ENCODE data around the gene SMTNL2.
"Not testable (repeated sequence)": the region's sequence is repeated elsewhere in the genome, so short reads cannot be mapped to it uniquely, and the experiment has no call there.

Gene SMTNL2

GRCh38 chr17:4559966-4560365, 24.4 kb upstream of the SMTNL2 start:
- DNase-seq (ENCODE audit: low read depth in 1 of 2, low spot score in 1 of 2), result no peak

- no peak for DNase-seq (ENCODE audit: low read depth in 1 of 2, low spot score in 1 of 2)
Observed at GRCh38 chr17:4560421-4560820, 23.9 kb upstream of the SMTNL2 start, which contains the start of gene GGT6. GGT6 (minus strand) TSS chr17:4560577; CDS start chr17:4560521, 56 bp downstream.

- DNase-seq (ENCODE audit: low read depth in 1 of 2, low spot score in 1 of 2), result no peak
Observed at GRCh38 chr17:4560837-4561256, 23.5 kb upstream of the SMTNL2 start.

- DNase-seq (ENCODE audit: low read depth in 1 of 2, low spot score in 1 of 2), result no peak
Observed at GRCh38 chr17:4562015-4562969, 22.0 kb upstream of the SMTNL2 start.

GRCh38 chr17:4565209-4566141, 18.9 kb upstream of the SMTNL2 start:
- no peak for DNase-seq (ENCODE audit: low read depth in 1 of 2, low spot score in 1 of 2)

- no peak for DNase-seq (ENCODE audit: low read depth in 1 of 2, low spot score in 1 of 2)
Observed at GRCh38 chr17:4566785-4567184, 17.5 kb upstream of the SMTNL2 start.

- DNase-seq (ENCODE audit: low read depth in 1 of 2, low spot score in 1 of 2), result no peak
Observed at GRCh38 chr17:4569591-4569990, 14.7 kb upstream of the SMTNL2 start.

- DNase-seq (ENCODE audit: low read depth in 1 of 2, low spot score in 1 of 2), result no peak
Observed at GRCh38 chr17:4572131-4572530, 12.2 kb upstream of the SMTNL2 start.

GRCh38 chr17:4573115-4573514, 11.2 kb upstream of the SMTNL2 start:
- DNase-seq (ENCODE audit: low read depth in 1 of 2, low spot score in 1 of 2), result no peak

GRCh38 chr17:4573669-4574068, 10.7 kb upstream of the SMTNL2 start:
- DNase-seq (ENCODE audit: low read depth in 1 of 2, low spot score in 1 of 2), result peak in 1 of 2 donors; percentile 51

- DNase-seq (ENCODE audit: low read depth in 1 of 2, low spot score in 1 of 2), result no peak
Observed at GRCh38 chr17:4574448-4575045, 9.8 kb upstream of the SMTNL2 start.

- DNase-seq (ENCODE audit: low read depth in 1 of 2, low spot score in 1 of 2), result no peak
Observed at GRCh38 chr17:4576161-4576558, 8.2 kb upstream of the SMTNL2 start.

- DNase-seq (ENCODE audit: low read depth in 1 of 2, low spot score in 1 of 2), result no peak
Observed at GRCh38 chr17:4576729-4577322, 7.5 kb upstream of the SMTNL2 start.

GRCh38 chr17:4577386-4577993, 6.8 kb upstream of the SMTNL2 start:
- DNase-seq (ENCODE audit: low read depth in 1 of 2, low spot score in 1 of 2), result no peak

GRCh38 chr17:4578349-4578748, 6.0 kb upstream of the SMTNL2 start:
- DNase-seq (ENCODE audit: low read depth in 1 of 2, low spot score in 1 of 2), result not testable (repeated sequence)

- DNase-seq (ENCODE audit: low read depth in 1 of 2, low spot score in 1 of 2), result no peak
Observed at GRCh38 chr17:4579678-4580077, 4.7 kb upstream of the SMTNL2 start.

GRCh38 chr17:4580291-4580690, 4.0 kb upstream of the SMTNL2 start:
- DNase-seq (ENCODE audit: low read depth in 1 of 2, low spot score in 1 of 2), result no peak

- DNase-seq (ENCODE audit: low read depth in 1 of 2, low spot score in 1 of 2), result no peak
Observed at GRCh38 chr17:4582101-4582501, 2.2 kb upstream of the SMTNL2 start.

- no peak for DNase-seq (ENCODE audit: low read depth in 1 of 2, low spot score in 1 of 2)
Observed at GRCh38 chr17:4582691-4583090, 1.6 kb upstream of the SMTNL2 start.

- no peak for DNase-seq (ENCODE audit: low read depth in 1 of 2, low spot score in 1 of 2)
Observed at GRCh38 chr17:4583206-4583605, 1.1 kb upstream of the SMTNL2 start.

- DNase-seq (ENCODE audit: low read depth in 1 of 2, low spot score in 1 of 2), result no peak
Observed at GRCh38 chr17:4583782-4584100, 588 bp upstream of the SMTNL2 start.

All from stimulated activated CD4-positive, alpha-beta T cell treated with anti-CD3 and anti-CD28 coated beads, Interleukin-15, amount 100 ng/mL, for 1 hour (primary cell).